NCI-H2196 treated with DMSO at 0.1 percent for 48 hours (cell line): ENCODE measurements around the gene TMED4.
A peak's percentile ranks its signal among the peaks of the same experiment; 100 is the strongest.

Source experiments
- DNase-seq: peaks from one replicate; lab custom pipeline; 2025; ENCODE audit not compliant: unreplicated experiment; lab: John Stamatoyannopoulos, UW

The TMED4 gene

GRCh38 chr7:44541028-44541869 is 40.8 kb downstream of the TMED4 start, which contains the start of gene NPC1L1:
Gene NPC1L1, minus strand, starts transcription at chr7:44541330. Its CDS starts 71 bp downstream, at chr7:44541259.
- no peak for DNase-seq

GRCh38 chr7:44540592-44541027 is 41.4 kb downstream of the TMED4 start:
- no peak for DNase-seq

- DNase-seq = no peak
Measured at GRCh38 chr7:44539669-44540506, 42.1 kb downstream of the TMED4 start.

- DNase-seq = no peak
Measured at GRCh38 chr7:44538798-44539668, 43.0 kb downstream of the TMED4 start.

GRCh38 chr7:44538093-44538797 is 43.8 kb downstream of the TMED4 start:
- DNase-seq = no peak

GRCh38 chr7:44537442-44537841 is 44.6 kb downstream of the TMED4 start:
- no peak for DNase-seq

- no peak for DNase-seq
Measured at GRCh38 chr7:44536090-44536489, 45.9 kb downstream of the TMED4 start.

- no peak for DNase-seq
Measured at GRCh38 chr7:44535348-44536064, 46.5 kb downstream of the TMED4 start.

GRCh38 chr7:44534501-44534900 is 47.5 kb downstream of the TMED4 start:
- DNase-seq = peak; percentile 21

- peak; percentile 46 for DNase-seq
Measured at GRCh38 chr7:44534087-44534486, 47.9 kb downstream of the TMED4 start.

GRCh38 chr7:44533301-44534055 is 48.6 kb downstream of the TMED4 start:
- peak; percentile 46 for DNase-seq

- DNase-seq = no peak
Measured at GRCh38 chr7:44531421-44532380, 50.3 kb downstream of the TMED4 start.

- DNase-seq = no peak
Measured at GRCh38 chr7:44530990-44531389, 51.0 kb downstream of the TMED4 start.
